Measurements from ENCODE around the gene E2F4. TPM values are rescaled to one million over a fixed set of nuclear protein-coding genes. Genes with fewer than 3 reads are reported as not detected.

Gene E2F4
- total and polyA plus RNA-seq, 2 of the 13 experiments (the other 11 are each of a cell fraction or from before 2014, with no cell fraction given) = 84.8 to 91.2 TPM

DNA sequence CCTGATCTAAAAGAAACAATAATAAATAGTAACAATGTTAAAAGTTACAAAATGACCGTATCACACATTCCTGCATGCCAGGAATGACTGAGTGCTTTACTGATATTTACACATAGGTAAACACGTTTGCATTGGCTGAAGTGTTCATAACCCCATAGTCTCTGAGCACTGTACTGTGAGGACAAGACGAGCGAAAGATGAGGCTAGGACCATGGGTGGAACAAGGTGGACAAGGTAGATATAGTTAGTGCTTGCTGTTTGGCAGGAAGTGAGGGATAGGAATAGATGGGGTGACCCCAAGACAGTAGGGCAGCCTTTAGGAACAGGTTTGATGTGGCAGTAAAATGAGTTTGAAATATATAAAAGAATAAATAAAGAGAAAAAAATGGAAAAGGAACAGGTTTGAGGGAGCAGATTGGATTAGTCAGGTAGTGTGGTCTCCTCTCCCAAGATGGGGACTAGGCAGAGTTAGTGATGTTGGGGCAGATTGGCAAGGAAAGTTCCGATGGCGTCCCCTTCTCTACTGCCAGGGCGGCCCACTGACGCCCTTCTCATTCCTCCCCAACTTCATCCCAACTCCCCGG, 452 bp upstream of the E2F4 start (continued):
- TF ChIP-seq ZNF567 (CRISPR knock-in tag; IDR thresholded peaks at IDR 0.05; ENCODE audit: borderline replicate concordance) (no peak), ZBTB21 (CRISPR knock-in tag; IDR thresholded peaks at IDR 0.05) (0 out of 2 replicates have a peak, but pooled peaks have one; percentile 14), DMAP1 (CRISPR knock-in tag; IDR thresholded peaks at IDR 0.05) (no peak), ZSCAN31 (CRISPR knock-in tag; IDR thresholded peaks at IDR 0.05; ENCODE audit: low read depth) (no peak), ZNF749 (CRISPR knock-in tag; IDR thresholded peaks at IDR 0.05; ENCODE audit: borderline replicate concordance) (no peak), THAP7 (CRISPR knock-in tag; IDR thresholded peaks at IDR 0.05) (0 out of 2 replicates have a peak, but pooled peaks have one; percentile 59), MEF2D (CRISPR knock-in tag; IDR thresholded peaks at IDR 0.05) (no peak), ZNF773 (CRISPR knock-in tag; IDR thresholded peaks at IDR 0.05; ENCODE audit: borderline replicate concordance) (no peak), FOXO1 (CRISPR knock-in tag; IDR thresholded peaks at IDR 0.05) (no peak), ZNF232 (CRISPR knock-in tag; IDR thresholded peaks at IDR 0.05; ENCODE audit: borderline replicate concordance) (0 out of 2 replicates have a peak, but pooled peaks have one; percentile 43), MATR3 (CRISPR knock-in tag; IDR thresholded peaks at IDR 0.05) (no peak), BCL3 (CRISPR knock-in tag; IDR thresholded peaks at IDR 0.05) (no peak), NCOR1 (IDR thresholded peaks at IDR 0.05; ENCODE audit: borderline replicate concordance, low read length) (no peak), SMAD3 (CRISPR knock-in tag; IDR thresholded peaks at IDR 0.05) (0 out of 2 replicates have a peak, but pooled peaks have one; percentile 5), ELF3 (CRISPR knock-in tag; IDR thresholded peaks at IDR 0.05) (no peak), ZSCAN22 (CRISPR knock-in tag; IDR thresholded peaks at IDR 0.05) (no peak), RXRB (CRISPR knock-in tag; IDR thresholded peaks at IDR 0.05; ENCODE audit: borderline replicate concordance) (no peak)
- TF ChIP-seq, protein P1, sequence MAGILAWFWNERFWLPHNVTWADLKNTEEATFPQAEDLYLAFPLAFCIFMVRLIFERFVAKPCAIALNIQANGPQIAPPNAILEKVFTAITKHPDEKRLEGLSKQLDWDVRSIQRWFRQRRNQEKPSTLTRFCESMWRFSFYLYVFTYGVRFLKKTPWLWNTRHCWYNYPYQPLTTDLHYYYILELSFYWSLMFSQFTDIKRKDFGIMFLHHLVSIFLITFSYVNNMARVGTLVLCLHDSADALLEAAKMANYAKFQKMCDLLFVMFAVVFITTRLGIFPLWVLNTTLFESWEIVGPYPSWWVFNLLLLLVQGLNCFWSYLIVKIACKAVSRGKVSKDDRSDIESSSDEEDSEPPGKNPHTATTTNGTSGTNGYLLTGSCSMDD (CRISPR knock-in tag; IDR thresholded peaks at IDR 0.05) = 0 out of 2 replicates have a peak, but pooled peaks have one; percentile 24
- TF ChIP-seq, protein P2, sequence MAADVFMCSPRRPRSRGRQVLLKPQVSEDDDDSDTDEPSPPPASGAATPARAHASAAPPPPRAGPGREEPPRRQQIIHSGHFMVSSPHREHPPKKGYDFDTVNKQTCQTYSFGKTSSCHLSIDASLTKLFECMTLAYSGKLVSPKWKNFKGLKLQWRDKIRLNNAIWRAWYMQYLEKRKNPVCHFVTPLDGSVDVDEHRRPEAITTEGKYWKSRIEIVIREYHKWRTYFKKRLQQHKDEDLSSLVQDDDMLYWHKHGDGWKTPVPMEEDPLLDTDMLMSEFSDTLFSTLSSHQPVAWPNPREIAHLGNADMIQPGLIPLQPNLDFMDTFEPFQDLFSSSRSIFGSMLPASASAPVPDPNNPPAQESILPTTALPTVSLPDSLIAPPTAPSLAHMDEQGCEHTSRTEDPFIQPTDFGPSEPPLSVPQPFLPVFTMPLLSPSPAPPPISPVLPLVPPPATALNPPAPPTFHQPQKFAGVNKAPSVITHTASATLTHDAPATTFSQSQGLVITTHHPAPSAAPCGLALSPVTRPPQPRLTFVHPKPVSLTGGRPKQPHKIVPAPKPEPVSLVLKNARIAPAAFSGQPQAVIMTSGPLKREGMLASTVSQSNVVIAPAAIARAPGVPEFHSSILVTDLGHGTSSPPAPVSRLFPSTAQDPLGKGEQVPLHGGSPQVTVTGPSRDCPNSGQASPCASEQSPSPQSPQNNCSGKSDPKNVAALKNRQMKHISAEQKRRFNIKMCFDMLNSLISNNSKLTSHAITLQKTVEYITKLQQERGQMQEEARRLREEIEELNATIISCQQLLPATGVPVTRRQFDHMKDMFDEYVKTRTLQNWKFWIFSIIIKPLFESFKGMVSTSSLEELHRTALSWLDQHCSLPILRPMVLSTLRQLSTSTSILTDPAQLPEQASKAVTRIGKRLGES (CRISPR knock-in tag; IDR thresholded peaks at IDR 0.05; ENCODE audit: borderline replicate concordance) = 0 out of 2 replicates have a peak, but pooled peaks have one; percentile 46
- TF ChIP-seq, protein P3, sequence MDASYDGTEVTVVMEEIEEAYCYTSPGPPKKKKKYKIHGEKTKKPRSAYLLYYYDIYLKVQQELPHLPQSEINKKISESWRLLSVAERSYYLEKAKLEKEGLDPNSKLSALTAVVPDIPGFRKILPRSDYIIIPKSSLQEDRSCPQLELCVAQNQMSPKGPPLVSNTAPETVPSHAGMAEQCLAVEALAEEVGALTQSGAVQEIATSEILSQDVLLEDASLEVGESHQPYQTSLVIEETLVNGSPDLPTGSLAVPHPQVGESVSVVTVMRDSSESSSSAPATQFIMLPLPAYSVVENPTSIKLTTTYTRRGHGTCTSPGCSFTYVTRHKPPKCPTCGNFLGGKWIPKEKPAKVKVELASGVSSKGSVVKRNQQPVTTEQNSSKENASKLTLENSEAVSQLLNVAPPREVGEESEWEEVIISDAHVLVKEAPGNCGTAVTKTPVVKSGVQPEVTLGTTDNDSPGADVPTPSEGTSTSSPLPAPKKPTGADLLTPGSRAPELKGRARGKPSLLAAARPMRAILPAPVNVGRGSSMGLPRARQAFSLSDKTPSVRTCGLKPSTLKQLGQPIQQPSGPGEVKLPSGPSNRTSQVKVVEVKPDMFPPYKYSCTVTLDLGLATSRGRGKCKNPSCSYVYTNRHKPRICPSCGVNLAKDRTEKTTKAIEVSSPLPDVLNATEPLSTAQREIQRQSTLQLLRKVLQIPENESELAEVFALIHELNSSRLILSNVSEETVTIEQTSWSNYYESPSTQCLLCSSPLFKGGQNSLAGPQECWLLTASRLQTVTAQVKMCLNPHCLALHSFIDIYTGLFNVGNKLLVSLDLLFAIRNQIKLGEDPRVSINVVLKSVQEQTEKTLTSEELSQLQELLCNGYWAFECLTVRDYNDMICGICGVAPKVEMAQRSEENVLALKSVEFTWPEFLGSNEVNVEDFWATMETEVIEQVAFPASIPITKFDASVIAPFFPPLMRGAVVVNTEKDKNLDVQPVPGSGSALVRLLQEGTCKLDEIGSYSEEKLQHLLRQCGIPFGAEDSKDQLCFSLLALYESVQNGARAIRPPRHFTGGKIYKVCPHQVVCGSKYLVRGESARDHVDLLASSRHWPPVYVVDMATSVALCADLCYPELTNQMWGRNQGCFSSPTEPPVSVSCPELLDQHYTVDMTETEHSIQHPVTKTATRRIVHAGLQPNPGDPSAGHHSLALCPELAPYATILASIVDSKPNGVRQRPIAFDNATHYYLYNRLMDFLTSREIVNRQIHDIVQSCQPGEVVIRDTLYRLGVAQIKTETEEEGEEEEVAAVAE (CRISPR knock-in tag; IDR thresholded peaks at IDR 0.05; ENCODE audit: borderline replicate concordance) = no peak
